Ishikawa (cell line): Measurements from ENCODE around the gene PRKAG1.
A peak's percentile ranks its signal among the peaks of the same experiment; 100 is the strongest.

Experiments
- CEBPB ChIP-seq: IDR thresholded peaks from 2 replicates; pipeline ENCODE4 v1.6.1; 2012
- CREB1 ChIP-seq: IDR thresholded peaks from 2 replicates; pipeline ENCODE4 v1.6.1; 2012; ENCODE audit warnings: low read depth
- EGR1 ChIP-seq: IDR thresholded peaks from 2 replicates; pipeline ENCODE4 v1.6.1; 2012
- EP300 ChIP-seq: IDR thresholded peaks from 2 replicates; pipeline ENCODE4 v1.6.1; 2012; ENCODE audit warnings: borderline replicate concordance
- FOXM1 ChIP-seq: IDR thresholded peaks from 2 replicates; pipeline ENCODE4 v1.6.1; 2012; ENCODE audit warnings: low read depth, borderline replicate concordance
- NFIC ChIP-seq: IDR thresholded peaks from 2 replicates; pipeline ENCODE4 v1.6.1; 2012
- RAD21 ChIP-seq: IDR thresholded peaks from 2 replicates; pipeline ENCODE4 v1.6.1; 2012; ENCODE audit warnings: low read depth
- TAF1 ChIP-seq: IDR thresholded peaks from 2 replicates; pipeline ENCODE4 v1.6.1; 2012; ENCODE audit warnings: low read depth, mild to moderate bottlenecking
- TCF12 ChIP-seq: IDR thresholded peaks from 2 replicates; pipeline ENCODE4 v1.6.1; 2012; ENCODE audit warnings: low read depth
- TEAD4 ChIP-seq: IDR thresholded peaks from 2 replicates; pipeline ENCODE4 v1.6.1; 2012
- YY1 ChIP-seq: IDR thresholded peaks from 2 replicates; pipeline ENCODE4 v1.6.1; 2012; ENCODE audit warnings: low read depth
- ZBTB7A ChIP-seq: IDR thresholded peaks from 2 replicates; pipeline ENCODE4 v1.6.1; 2012; ENCODE audit warnings: low read depth
- TF ChIP-seq, protein P1 (sequence below): IDR thresholded peaks from 2 replicates; pipeline ENCODE4 v1.6.1; 2012; ENCODE audit warnings: low read depth, mild to moderate bottlenecking
- TF ChIP-seq, protein P2 (sequence below): IDR thresholded peaks from 2 replicates; pipeline ENCODE4 v1.6.1; 2012
- TF ChIP-seq, protein P3 (sequence below): IDR thresholded peaks from 2 replicates; pipeline ENCODE4 v1.6.1; 2012

The PRKAG1 gene

DNA sequence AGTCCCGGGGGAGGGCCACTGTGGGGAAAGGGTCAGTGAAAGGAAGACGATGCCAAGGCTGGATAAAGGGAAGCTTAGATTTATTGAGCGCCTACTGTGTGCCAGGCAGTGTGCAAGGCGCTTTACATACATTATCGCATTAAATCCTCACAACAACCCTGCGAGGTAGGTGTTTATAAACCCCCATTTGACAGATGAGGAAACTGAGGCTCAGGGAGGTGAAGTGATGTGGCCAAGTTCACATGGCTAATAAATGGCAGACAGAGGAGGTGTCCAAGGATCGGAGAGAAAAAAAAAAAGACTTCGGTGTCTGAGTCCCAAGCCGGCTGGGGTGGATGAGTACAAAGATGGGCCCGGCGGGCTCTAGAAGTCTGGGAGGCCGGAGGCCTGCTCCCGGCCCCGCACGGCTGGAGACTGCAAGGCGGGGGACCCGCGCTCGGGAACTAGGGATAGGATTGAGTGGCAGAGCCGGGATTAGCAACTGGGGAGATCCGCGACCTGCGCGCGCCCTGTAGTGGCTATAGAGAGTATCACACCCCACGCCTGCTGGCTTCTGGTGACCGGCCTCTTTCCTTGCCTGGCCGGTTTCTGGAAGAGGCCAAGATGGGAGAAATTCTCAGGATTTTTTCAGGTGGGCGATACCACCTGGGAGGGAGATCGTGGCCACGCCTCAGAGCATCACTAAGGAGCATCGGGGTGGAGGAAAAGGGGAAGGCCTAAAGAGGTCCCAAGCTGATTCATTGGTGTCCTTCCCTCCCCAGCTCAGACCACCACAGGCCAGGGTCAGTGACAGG lies 23.3 kb downstream of the PRKAG1 start:
- TF ChIP-seq FOXM1 = no peak
- TF ChIP-seq, protein P1, sequence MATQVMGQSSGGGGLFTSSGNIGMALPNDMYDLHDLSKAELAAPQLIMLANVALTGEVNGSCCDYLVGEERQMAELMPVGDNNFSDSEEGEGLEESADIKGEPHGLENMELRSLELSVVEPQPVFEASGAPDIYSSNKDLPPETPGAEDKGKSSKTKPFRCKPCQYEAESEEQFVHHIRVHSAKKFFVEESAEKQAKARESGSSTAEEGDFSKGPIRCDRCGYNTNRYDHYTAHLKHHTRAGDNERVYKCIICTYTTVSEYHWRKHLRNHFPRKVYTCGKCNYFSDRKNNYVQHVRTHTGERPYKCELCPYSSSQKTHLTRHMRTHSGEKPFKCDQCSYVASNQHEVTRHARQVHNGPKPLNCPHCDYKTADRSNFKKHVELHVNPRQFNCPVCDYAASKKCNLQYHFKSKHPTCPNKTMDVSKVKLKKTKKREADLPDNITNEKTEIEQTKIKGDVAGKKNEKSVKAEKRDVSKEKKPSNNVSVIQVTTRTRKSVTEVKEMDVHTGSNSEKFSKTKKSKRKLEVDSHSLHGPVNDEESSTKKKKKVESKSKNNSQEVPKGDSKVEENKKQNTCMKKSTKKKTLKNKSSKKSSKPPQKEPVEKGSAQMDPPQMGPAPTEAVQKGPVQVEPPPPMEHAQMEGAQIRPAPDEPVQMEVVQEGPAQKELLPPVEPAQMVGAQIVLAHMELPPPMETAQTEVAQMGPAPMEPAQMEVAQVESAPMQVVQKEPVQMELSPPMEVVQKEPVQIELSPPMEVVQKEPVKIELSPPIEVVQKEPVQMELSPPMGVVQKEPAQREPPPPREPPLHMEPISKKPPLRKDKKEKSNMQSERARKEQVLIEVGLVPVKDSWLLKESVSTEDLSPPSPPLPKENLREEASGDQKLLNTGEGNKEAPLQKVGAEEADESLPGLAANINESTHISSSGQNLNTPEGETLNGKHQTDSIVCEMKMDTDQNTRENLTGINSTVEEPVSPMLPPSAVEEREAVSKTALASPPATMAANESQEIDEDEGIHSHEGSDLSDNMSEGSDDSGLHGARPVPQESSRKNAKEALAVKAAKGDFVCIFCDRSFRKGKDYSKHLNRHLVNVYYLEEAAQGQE = no peak
- TF ChIP-seq EGR1 = no peak
- peak; percentile 28; the same call in 1 of the 2 replicates for TF ChIP-seq YY1
- TF ChIP-seq RAD21 = peak; percentile 94
- TF ChIP-seq CEBPB = no peak
- peak; percentile 54 for TF ChIP-seq TEAD4
- TF ChIP-seq CREB1 = no peak
- TF ChIP-seq, protein P2, sequence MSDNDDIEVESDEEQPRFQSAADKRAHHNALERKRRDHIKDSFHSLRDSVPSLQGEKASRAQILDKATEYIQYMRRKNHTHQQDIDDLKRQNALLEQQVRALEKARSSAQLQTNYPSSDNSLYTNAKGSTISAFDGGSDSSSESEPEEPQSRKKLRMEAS = 0 out of 2 replicates have a peak, but pooled peaks have one; percentile 30
- TF ChIP-seq TAF1 = 0 out of 2 replicates have a peak, but pooled peaks have one; percentile 25
- TF ChIP-seq TCF12 = peak; percentile 28; the same call in 1 of the 2 replicates
- TF ChIP-seq NFIC = no peak
- TF ChIP-seq, protein P3, sequence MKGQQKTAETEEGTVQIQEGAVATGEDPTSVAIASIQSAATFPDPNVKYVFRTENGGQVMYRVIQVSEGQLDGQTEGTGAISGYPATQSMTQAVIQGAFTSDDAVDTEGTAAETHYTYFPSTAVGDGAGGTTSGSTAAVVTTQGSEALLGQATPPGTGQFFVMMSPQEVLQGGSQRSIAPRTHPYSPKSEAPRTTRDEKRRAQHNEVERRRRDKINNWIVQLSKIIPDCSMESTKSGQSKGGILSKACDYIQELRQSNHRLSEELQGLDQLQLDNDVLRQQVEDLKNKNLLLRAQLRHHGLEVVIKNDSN = no peak
- 0 out of 2 replicates have a peak, but pooled peaks have one; percentile 19 for TF ChIP-seq EP300
- no peak for TF ChIP-seq ZBTB7A

DNA sequence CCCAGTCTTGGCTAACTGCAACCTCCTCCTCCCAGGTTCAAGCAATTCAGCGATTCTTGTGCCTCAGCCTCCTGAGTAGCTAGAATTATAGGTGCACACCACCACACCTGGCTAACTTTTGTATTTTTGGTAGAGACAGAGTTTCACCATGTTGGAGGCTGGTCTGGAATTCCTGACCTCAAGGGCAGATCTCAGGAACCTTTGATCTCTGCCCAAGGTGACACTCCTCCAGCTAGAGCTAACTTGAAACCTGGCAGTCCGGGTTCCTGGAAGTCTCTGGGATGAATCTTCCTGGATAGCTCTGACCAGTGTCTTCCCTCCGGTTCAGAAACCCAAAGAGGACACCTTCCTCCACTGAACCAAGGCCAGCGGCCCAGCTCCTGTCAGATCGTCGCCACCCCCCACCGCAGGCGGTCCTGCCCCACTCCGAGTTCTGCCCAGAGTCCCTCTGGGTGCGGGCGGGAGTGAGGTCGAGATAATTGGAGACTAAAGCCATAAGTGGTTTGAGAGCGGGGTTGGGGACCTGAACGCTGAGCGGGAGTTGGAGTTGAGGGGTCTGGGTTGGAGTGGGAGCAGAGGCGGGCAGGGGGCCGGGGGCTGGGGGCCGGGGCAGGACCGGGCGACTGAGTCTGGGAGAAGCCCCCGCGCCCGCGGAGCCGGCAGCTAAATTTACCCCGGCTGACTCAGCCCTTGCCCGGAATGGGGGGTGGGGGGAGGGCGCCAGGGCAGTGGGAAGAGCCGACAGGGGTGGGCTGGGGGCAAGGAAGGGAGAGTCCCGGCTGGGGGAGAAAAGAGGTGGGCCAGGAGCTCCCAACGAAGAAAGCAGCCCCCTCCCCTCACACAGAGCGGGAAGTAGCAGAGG lies 24.1 kb downstream of the PRKAG1 start:
- TF ChIP-seq EGR1 (no peak), CREB1 (no peak), FOXM1 (no peak), EP300 (no peak), YY1 (no peak), TCF12 (no peak), CEBPB (no peak), RAD21 (no peak), TAF1 (no peak), TEAD4 (no peak), NFIC (no peak), ZBTB7A (no peak)
- TF ChIP-seq, protein P1 = no peak
- TF ChIP-seq, protein P3 = no peak
- TF ChIP-seq, protein P2 = no peak

DNA sequence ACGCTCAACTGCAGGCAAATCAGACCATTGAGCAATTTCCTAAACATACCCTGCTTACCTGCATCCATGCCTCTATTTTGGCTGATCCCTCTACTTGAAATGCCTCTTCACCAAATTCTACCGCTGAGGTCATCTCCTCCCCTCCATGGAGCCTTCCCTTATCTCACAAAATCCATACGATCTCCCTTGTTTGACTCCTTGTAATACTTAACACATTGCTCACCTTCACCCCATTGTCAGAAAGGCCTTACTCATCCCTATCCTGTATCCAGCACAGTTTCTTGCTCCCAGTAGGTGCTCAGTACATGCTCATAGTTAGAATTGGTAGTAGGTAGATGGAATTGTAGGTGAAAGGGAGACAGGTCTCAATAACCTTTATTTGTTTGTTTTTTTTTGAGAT lies 24.8 kb downstream of the PRKAG1 start:
- no peak for TF ChIP-seq YY1

DNA sequence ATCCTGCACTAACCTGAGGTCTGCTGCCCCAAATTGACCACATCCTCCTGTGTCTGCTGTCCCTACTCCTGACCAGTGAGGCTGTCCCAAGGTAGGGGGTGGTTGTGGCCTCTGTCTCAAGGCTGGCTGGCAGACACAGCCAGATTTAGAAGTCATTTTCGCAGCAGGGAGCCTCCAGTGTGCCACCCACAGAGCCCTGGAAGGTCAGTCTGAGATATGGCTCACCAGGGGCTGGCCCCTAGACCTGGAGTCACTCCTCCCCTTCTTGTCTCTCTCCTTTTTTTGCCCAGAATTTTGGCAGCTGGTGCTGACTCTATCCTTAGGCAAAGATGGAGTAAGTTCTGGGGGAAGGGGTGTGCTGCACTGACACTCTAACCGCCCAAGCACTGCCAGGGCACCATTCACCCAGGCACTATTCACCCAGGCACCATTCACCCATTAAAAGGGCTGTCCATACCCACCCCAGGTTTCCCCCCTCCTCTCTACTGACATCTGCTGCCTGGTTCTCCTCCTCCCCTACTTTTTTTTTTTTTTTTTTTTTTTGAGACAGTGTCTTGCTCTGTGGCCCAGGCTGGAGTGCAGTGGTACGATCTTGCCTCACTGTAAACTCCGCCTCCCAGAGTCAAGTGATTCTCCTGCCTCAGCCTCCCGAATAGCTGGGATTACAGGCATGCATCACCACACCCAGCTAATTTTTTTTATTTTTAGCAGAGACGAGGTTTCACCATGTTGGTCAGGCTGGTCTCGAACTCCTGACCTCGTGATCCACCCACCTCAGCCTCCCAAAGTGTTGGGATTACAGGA lies 27.1 kb downstream of the PRKAG1 start:
- TF ChIP-seq NFIC (no peak), EGR1 (no peak), YY1 (no peak), EP300 (no peak), CREB1 (no peak), FOXM1 (no peak), TCF12 (no peak), CEBPB (no peak), TEAD4 (no peak), TAF1 (no peak)
- TF ChIP-seq, protein P3 = no peak
- TF ChIP-seq, protein P2 = no peak
- TF ChIP-seq, protein P1 = no peak
